Thyroid gland (tissue), 4 donors: ENCODE data around the gene PGAP3. TPM values are rescaled to one million over a fixed set of nuclear protein-coding genes. Genes with fewer than 3 reads are reported as not detected.
A peak's percentile ranks its signal among the peaks of the same experiment; 100 is the strongest.

ENCODE experiments used
- DNase-seq, 2 donors: peaks; one replicate each; pipeline ENCODE4 v3.0.0-alpha.2; 2019
- H3K27ac ChIP-seq, 3 donors: fragments of 200-600 bp; sonication (generic); 1 replicate in 2 of 3; 2 replicates in 1 of 3; pipeline ENCODE4 v1.5.1; 2016 to 2019; ENCODE audit warnings: mild to moderate bottlenecking in 1 of 3, moderate library complexity in 1 of 3
- H3K27me3 ChIP-seq: fragments of 200-600 bp; sonication (generic); one replicate; pipeline ENCODE4 v1.5.1; 2019
- H3K36me3 ChIP-seq, 2 donors: fragments of 200-600 bp; sonication (generic); one replicate each; pipeline ENCODE4 v1.5.1; 2016 to 2019
- H3K4me1 ChIP-seq, 2 donors: fragments of 200-600 bp; sonication (generic); one replicate each; pipeline ENCODE4 v1.5.1; 2017 to 2019
- H3K4me3 ChIP-seq, 3 donors: fragments of 200-600 bp; sonication (generic); replicated peaks in 1 of 3; 1 replicate in 2 of 3; 2 replicates in 1 of 3; pipeline ENCODE4 v1.5.1; 2016; ENCODE audit warnings: mild to moderate bottlenecking in 1 of 3
- H3K9me3 ChIP-seq: fragments of 200-600 bp; sonication (generic); one replicate; pipeline ENCODE4 v1.5.1; 2017
- POLR2A ChIP-seq, 2 donors: fragments of 450-650 bp; IDR thresholded peaks; one replicate each; pipeline ENCODE4 v1.6.1; 2017; ENCODE audit warnings: antibody characterized with exemption in 2 of 2, mild to moderate bottlenecking in 2 of 2, moderate library complexity in 1 of 2
- WGBS, 2 donors: methylation state at CpG; one replicate each; pipeline ENCODE4 v1.1.5; 2017; 5-methylcytosine and 5-hydroxymethylcytosine counted together
- intact Hi-C: fragments of 100-400 bp; cut with DNase I; formaldehyde crosslinking; loops from one replicate; pipeline ENCODE4 v1.15.1; 2023
- total RNA-seq, 4 donors: library from RNA; depleted of rRNA; stranded (reverse); fragments of >200 nt; gene quantifications; one replicate each; pipeline ENCODE4 v1.2.3, GENCODE V29; 2016
- TF ChIP-seq, protein P1 (sequence below), 6 experiments: fragments of 200-600 bp in 3 of 6; fragments of 450-650 bp in 3 of 6; sonication (generic) in 3 of 6; IDR thresholded peaks; one replicate each; pipeline ENCODE4 v1.5.1; 2016 to 2019; ENCODE audit warnings: antibody characterized with exemption in 6 of 6, mild to moderate bottlenecking in 2 of 6, inconsistent platforms in 1 of 6, moderate library complexity in 1 of 6

PGAP3 gene
- total RNA-seq, 4 donors from 2014 or later, result 55.6 to 88.1 (median 72.7) TPM

DNA sequence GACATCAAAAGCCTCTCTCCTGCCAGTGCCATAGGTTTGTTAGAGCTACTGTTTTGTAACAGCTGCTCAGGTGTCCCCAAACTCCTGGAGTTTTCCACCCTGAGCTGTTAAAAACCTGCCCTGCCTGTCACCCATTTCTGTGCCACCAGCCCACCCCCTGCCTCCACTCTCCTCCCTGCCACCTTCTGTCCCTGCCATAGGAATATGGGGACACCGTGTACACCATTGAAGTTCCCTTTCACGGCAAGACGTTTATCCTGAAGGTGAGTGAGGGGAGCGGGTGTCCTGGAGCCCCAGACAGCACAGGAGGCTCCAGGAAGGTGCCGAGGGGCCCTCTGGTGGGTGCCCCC lies 27.9 kb downstream of the PGAP3 start:
- H3K4me1 ChIP-seq, result peaks cover 15 to 32% of the 10 kb centered on the region in 2 donors
- H3K36me3 ChIP-seq, result peaks cover 17 to 18% of the 10 kb centered on the region in 2 donors
- WGBS, 2 donors, result 74 to 87% methylated on average over 5 of the region's 5 CpGs
- H3K27ac ChIP-seq, result peak overlapping the region in 2 of 3 donors; percentile 35 to 79
- H3K27me3 ChIP-seq, result no peaks in the 10 kb centered on the region
- no peaks in the 10 kb centered on the region for H3K9me3 ChIP-seq
- intact Hi-C loops, result no loop called here
- DNase-seq, result no peak
- H3K4me3 ChIP-seq, result no peak overlapping the region
- TF ChIP-seq, protein P1, sequence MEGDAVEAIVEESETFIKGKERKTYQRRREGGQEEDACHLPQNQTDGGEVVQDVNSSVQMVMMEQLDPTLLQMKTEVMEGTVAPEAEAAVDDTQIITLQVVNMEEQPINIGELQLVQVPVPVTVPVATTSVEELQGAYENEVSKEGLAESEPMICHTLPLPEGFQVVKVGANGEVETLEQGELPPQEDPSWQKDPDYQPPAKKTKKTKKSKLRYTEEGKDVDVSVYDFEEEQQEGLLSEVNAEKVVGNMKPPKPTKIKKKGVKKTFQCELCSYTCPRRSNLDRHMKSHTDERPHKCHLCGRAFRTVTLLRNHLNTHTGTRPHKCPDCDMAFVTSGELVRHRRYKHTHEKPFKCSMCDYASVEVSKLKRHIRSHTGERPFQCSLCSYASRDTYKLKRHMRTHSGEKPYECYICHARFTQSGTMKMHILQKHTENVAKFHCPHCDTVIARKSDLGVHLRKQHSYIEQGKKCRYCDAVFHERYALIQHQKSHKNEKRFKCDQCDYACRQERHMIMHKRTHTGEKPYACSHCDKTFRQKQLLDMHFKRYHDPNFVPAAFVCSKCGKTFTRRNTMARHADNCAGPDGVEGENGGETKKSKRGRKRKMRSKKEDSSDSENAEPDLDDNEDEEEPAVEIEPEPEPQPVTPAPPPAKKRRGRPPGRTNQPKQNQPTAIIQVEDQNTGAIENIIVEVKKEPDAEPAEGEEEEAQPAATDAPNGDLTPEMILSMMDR (IDR thresholded peaks at IDR 0.05), result no peak
- TF ChIP-seq POLR2A (IDR thresholded peaks at IDR 0.05), result no peak

DNA sequence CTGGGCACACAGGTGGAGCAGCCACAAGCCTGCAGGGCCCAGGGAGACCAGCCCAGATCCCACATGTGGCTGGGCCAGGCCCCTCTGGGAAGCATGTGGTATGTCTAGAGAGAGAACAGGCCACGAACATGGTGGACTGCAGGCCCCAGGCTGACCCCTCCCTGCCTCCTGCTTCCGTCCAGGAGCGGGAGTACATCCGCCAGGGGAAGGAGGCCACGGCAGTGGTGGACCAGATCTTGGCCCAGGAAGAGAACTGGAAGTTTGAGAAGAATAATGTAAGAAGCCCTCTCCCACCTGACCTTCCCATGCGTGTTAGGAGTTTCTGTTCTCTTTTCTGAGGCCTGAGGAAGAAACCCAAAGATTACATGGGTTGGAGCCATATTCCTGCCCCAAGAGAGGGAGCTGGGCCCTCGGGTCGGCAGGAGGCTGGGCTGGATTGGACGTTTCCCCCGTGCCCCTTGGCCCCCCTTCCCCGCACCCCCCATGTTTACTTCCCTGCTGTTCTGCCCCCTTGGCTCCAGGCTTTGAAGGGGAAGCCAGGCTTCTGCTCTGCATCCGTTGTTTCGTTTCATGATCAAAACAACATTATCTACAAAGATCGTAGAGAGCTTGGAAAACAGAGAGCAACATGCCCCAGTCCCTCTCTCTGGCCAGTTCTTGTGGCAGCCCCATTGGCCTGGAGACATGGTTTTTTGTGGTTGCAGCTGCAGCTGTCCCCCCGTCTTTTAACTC lies 28.4 kb downstream of the PGAP3 start:
- no peak for DNase-seq
- TF ChIP-seq POLR2A (IDR thresholded peaks at IDR 0.05), result no peak
- TF ChIP-seq, protein P1 (IDR thresholded peaks at IDR 0.05), result no peak
- intact Hi-C loops, result no loop called here
- Histone ChIP-seq H3K27me3 (no peaks in the 10 kb centered on the region), H3K4me1 (peaks cover 15 to 27% of the 10 kb centered on the region in 2 donors), H3K36me3 (peaks cover 17 to 18% of the 10 kb centered on the region in 2 donors), H3K27ac (peak overlapping the region; percentile 12 to 79 (median 35)), H3K4me3 (no peak overlapping the region), H3K9me3 (no peaks in the 10 kb centered on the region)
- 67 to 69% methylated on average over 15 of the region's 15 CpGs for WGBS, 2 donors

DNA sequence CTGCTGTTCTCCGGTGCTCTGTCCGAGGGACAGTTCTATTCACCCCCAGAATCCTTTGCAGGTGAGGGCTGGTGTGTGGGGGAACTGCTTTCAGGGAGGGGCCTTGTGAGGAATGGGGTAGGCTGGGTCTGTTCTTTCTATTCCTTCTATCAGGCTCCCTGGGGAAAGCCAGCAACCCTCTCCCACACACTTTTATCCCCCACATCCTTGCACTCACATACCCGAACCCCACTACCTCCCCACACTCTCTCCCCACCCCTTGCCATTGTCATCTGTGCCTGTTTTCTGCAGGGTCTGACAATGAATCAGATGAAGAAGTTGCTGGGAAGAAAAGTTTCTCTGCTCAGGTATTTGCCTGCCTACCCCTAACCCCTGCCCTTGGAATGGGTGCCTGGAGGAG lies 29.1 kb downstream of the PGAP3 start:
- Histone ChIP-seq H3K36me3 (peaks cover 17 to 18% of the 10 kb centered on the region in 2 donors), H3K4me1 (peaks cover 15 to 20% of the 10 kb centered on the region in 2 donors), H3K27me3 (no peaks in the 10 kb centered on the region), H3K4me3 (no peak overlapping the region), H3K9me3 (no peaks in the 10 kb centered on the region), H3K27ac (peak overlapping the region in 2 of 3 donors; percentile 12 to 79)
- TF ChIP-seq POLR2A (IDR thresholded peaks at IDR 0.05), result no peak
- TF ChIP-seq, protein P1 (IDR thresholded peaks at IDR 0.05), result no peak
- intact Hi-C loops, result no loop called here
- no peak for DNase-seq
- WGBS, 2 donors, result 92 to 95% methylated on average over 3 of the region's 3 CpGs

DNA sequence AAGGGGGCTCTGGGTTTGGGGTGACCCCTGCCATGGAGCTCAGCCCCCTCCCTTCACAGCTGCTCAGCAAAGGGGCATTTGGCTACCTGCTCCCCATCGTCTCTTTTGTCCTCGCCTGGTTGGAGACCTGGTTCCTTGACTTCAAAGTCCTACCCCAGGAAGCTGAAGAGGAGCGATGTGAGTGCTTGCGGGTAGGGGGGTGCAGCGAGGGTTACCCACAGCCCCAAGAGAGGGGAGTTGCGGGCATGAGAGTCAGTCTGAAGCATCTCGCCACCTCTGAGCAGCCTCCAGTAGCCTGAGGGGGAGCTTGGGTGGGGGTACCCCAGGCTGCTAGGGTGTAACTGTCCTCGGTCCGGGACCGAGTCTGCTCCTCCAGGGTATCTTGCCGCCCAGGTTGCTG lies 29.5 kb downstream of the PGAP3 start:
- WGBS, 2 donors, result 94 to 97% methylated on average over 11 of the region's 11 CpGs
- intact Hi-C loops, result no loop called here
- H3K36me3 ChIP-seq, result peaks cover 17 to 18% of the 10 kb centered on the region in 2 donors

DNA sequence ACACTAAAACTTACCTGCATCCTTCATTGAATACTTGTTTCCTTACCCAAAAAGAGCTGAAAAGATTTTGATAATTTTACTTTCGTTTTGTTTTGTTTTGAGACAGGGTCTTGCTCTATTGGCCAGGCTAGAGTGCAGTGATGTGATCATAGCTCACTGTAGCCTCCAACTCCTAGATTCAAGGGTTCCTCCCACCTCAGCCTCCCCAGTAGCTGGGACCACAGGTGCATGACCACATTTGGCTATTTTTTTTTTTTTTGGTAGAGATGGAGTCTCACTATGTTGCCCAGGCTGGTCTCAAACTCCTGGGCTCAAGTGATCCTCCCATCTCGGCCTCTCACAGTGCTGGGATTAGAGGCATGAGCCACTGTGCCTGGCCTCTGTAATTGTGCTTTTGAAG lies 32.8 kb downstream of the PGAP3 start:
- H3K36me3 ChIP-seq, result peaks cover 6% of the 10 kb centered on the region in 2 donors
- TF ChIP-seq, protein P1 (IDR thresholded peaks at IDR 0.05), result no peak
- no peak for TF ChIP-seq POLR2A (IDR thresholded peaks at IDR 0.05)
- WGBS, 2 donors, result 88 to 91% methylated on average over 2 of the region's 2 CpGs

More for the DNA sequence above, 29.5 kb downstream of the PGAP3 start:
- no peak for DNase-seq
- no peak for TF ChIP-seq POLR2A (IDR thresholded peaks at IDR 0.05)
- Histone ChIP-seq H3K27ac (no peak overlapping the region), H3K9me3 (no peaks in the 10 kb centered on the region), H3K4me3 (no peak overlapping the region), H3K4me1 (peaks cover 14 to 16% of the 10 kb centered on the region in 2 donors), H3K27me3 (no peaks in the 10 kb centered on the region)

More for the DNA sequence above, 32.8 kb downstream of the PGAP3 start:
- Histone ChIP-seq H3K9me3 (no peaks in the 10 kb centered on the region), H3K4me3 (no peak overlapping the region), H3K27ac (no peak overlapping the region), H3K27me3 (no peaks in the 10 kb centered on the region), H3K4me1 (peaks cover 6 to 19% of the 10 kb centered on the region in 2 donors)
- no peak for DNase-seq
- intact Hi-C loops, result no loop called here
